ENCODE measurements around the gene GIMAP5. TPM values are rescaled to one million over a fixed set of nuclear protein-coding genes. Genes with fewer than 3 reads are reported as not detected.

The GIMAP5 gene
- total and polyA plus RNA-seq, 10 of the 15 experiments (the other 5 are each of a cell fraction or from before 2014, with no cell fraction given): 3.7 to 9.1 (median 6.7) TPM

DNA sequence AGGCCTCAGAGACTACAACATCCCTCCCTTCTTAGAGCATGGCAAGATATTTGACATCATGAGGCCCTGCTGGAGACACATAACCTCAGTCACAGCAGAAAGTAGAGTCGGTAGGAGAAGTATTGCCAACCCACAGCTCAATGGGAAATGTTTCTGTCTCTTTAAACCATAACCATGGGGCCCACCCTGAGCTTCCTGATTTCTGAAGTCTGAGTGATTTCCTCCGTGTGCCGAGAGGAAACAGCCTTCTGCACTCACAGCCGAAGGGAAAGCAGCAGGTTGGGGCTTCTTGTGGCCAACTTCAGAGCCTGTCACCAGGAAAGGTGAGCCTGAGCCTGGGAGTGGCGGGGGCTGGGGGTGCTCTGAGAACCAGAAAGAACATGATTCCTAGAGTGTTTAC, 20.9 kb upstream of the GIMAP5 start, which contains the start of gene GIMAP1:
Gene GIMAP1, plus strand, starts transcription at position 246 of the 400 bp plus-strand sequence. CDS start 2,435 bp downstream, outside the sequence.
- H3K79me2 ChIP-seq (ENCODE audit: control insufficient read depth, insufficient read depth, low read length): peaks cover 8% of the 10 kb centered on the region
- ChIA-PET SMC1A (ENCODE audit: uncharacterized antibody, unreplicated experiment) (interaction anchor here (0.9 to 1.8 kb wide), 4 partner anchors 16 to 47 kb away, joined by 3 to 8 read pairs (median 6); no protein-coding TSS in a partner anchor), RAD21 (ENCODE audit: unreplicated experiment) (interaction anchor here (1.7 to 2.2 kb wide), 2 partner anchors 30 to 39 kb away, joined by 4 to 7 read pairs; partner anchors contain the start of gene GIMAP2), POLR2A (interaction anchor here (1.5 kb wide), 1 partner anchor 31 kb away, joined by 3 read pairs; the partner anchor contains the start of gene GIMAP2), CTCF (interaction anchor here (1.2 kb wide), 1 partner anchor 41 kb away, joined by 3 read pairs; no protein-coding TSS in a partner anchor)
- peak within 1 kb of the TSS; percentile 56 for H3K4me2 ChIP-seq (ENCODE audit: control insufficient read depth, insufficient read depth)
- ATAC-seq (peak; percentile 59), FAIRE-seq (peak; percentile 64), DNase-seq (ENCODE audit: low read depth, low spot score) (no peak)
- peak within 1 kb of the TSS; percentile 74 for H3K4me3 ChIP-seq
- H2AFZ ChIP-seq (ENCODE audit: control insufficient read depth, low read depth, low read length): peak within 1 kb of the TSS; percentile 70
- peaks cover 0 to 1% of the 10 kb centered on the region in 2 experiments; a peak in 1 of 4 replicates for H3K36me3 ChIP-seq (ENCODE audit: control insufficient read depth in 2 of 2, insufficient read depth in 2 of 2, low read length in 1 of 2)
- peak within 1 kb of the TSS; percentile 37 for H3K27ac ChIP-seq (ENCODE audit: control insufficient read depth, insufficient read depth)
- 1% methylated on average over 5 of the region's 5 CpGs for WGBS (ENCODE audit: insufficient coverage, insufficient replicate concordance, low lambda C conversion rate, missing lambda C conversion rate)
- in situ Hi-C loops (cut with MboI): no loop called here
- intact Hi-C loops (cut with micrococcal nuclease; ENCODE audit: unreplicated experiment): no loop called here
- BruUV-seq (replicated peaks): no TSS peak
- no peaks in the 10 kb centered on the region for H3K27me3 ChIP-seq (replicated peaks in 1 of 2; ENCODE audit: control insufficient read depth in 2 of 2, insufficient read depth in 2 of 2, low read length in 1 of 2)
- H3K4me1 ChIP-seq (ENCODE audit: control insufficient read depth, insufficient read depth, low read length): peaks cover 7% of the 10 kb centered on the region
- no peak for TF ChIP-seq MYC (IDR thresholded peaks at IDR 0.05; ENCODE audit: insufficient read depth, insufficient read length, insufficient replicate concordance, low read length, severe bottlenecking)
- no peak for TF ChIP-seq HSF1 (IDR thresholded peaks at IDR 0.05; ENCODE audit: low read depth, low read length)
- peak; percentile 40 for TF ChIP-seq RUNX3 (IDR thresholded peaks at IDR 0.05; ENCODE audit: low read length)
- TF ChIP-seq EGR1 (IDR thresholded peaks at IDR 0.05; ENCODE audit: borderline replicate concordance in 1 of 2, low read depth in 2 of 2, low read length in 2 of 2): peak in 1 of 2 experiments; percentile 31; a peak in 1 of 3 replicates
- TF ChIP-seq, protein P1, sequence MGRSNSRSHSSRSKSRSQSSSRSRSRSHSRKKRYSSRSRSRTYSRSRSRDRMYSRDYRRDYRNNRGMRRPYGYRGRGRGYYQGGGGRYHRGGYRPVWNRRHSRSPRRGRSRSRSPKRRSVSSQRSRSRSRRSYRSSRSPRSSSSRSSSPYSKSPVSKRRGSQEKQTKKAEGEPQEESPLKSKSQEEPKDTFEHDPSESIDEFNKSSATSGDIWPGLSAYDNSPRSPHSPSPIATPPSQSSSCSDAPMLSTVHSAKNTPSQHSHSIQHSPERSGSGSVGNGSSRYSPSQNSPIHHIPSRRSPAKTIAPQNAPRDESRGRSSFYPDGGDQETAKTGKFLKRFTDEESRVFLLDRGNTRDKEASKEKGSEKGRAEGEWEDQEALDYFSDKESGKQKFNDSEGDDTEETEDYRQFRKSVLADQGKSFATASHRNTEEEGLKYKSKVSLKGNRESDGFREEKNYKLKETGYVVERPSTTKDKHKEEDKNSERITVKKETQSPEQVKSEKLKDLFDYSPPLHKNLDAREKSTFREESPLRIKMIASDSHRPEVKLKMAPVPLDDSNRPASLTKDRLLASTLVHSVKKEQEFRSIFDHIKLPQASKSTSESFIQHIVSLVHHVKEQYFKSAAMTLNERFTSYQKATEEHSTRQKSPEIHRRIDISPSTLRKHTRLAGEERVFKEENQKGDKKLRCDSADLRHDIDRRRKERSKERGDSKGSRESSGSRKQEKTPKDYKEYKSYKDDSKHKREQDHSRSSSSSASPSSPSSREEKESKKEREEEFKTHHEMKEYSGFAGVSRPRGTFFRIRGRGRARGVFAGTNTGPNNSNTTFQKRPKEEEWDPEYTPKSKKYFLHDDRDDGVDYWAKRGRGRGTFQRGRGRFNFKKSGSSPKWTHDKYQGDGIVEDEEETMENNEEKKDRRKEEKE (IDR thresholded peaks at IDR 0.05): no peak
- TF ChIP-seq ETV6 (conservative IDR thresholded peaks at IDR 0.05 in 1 of 2, IDR thresholded peaks at IDR 0.05 in 1 of 2; ENCODE audit: borderline replicate concordance in 1 of 2, low read depth in 1 of 2): 0 out of 4 replicates have a peak, but pooled peaks of 1 of the 2 experiments have one; percentile 39
- peak; percentile 63 for TF ChIP-seq POLR2A (IDR thresholded peaks at IDR 0.05; ENCODE audit: low read depth, low read length)
- TF ChIP-seq SPI1 (IDR thresholded peaks at IDR 0.05; ENCODE audit: borderline replicate concordance, insufficient read depth, low read depth, low read length): 0 out of 2 replicates have a peak, but pooled peaks have one; percentile 9
- TF ChIP-seq FOS (IDR thresholded peaks at IDR 0.05; ENCODE audit: borderline replicate concordance, extremely low read depth, insufficient read length): no peak
- TF ChIP-seq SMC3 (IDR thresholded peaks at IDR 0.05; ENCODE audit: borderline replicate concordance, low read length): peak; percentile 10; the same call in 1 of the 2 replicates
- TF ChIP-seq CBX5 (IDR thresholded peaks at IDR 0.05; ENCODE audit: low read depth): 0 out of 2 replicates have a peak, but pooled peaks have one; percentile 44
- peak; percentile 53; the same call in 1 of the 2 replicates for TF ChIP-seq POLR2AphosphoS5 (IDR thresholded peaks at IDR 0.05; ENCODE audit: low read length)
- no peak for TF ChIP-seq KLF5 (IDR thresholded peaks at IDR 0.05; ENCODE audit: partially characterized antibody)
- H4K20me1 ChIP-seq (ENCODE audit: control insufficient read depth, insufficient read depth): no peaks in the 10 kb centered on the region
- no peaks in the 10 kb centered on the region; the same call in 1 of the 3 replicates for H3K9me3 ChIP-seq (replicated peaks; ENCODE audit: control insufficient read depth, insufficient read depth, low read length)
- H3K9ac ChIP-seq (ENCODE audit: control insufficient read depth, insufficient read depth, low read length): peak within 1 kb of the TSS; percentile 73
